GM10266 (cell line): ENCODE data around the gene TIMP3.

ENCODE experiments used
- DNase-seq: peaks from one replicate; pipeline ENCODE4 v3.0.0; 2012; ENCODE audit errors: extremely low spot score
- CTCF ChIP-seq: IDR thresholded peaks from 2 replicates; pipeline ENCODE4 v1.5.1; 2012; ENCODE audit warnings: mild to moderate bottlenecking, low read depth; ENCODE audit not compliant: control insufficient read depth, insufficient read depth; ENCODE audit errors: missing control alignments

The TIMP3 gene

DNA sequence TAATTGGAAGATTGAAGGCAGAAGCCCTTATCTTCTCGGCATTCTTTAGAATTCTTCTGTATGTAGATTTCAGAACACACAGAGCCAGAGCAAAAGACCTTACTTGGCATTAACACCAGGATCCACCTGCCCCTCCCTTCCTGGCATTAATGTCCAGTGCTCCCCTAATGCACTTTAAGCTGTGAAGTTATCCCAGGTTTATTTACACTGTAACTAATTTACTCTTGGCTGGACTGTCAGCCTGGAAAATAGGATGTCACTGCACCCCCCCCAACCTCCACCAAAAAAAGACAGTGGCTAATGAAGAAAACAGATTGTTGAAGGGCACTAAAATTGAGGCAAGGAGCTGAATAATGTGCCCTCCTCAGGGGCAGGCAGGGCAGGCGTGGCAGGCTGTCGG lies 30.1 kb downstream of the TIMP3 start:
- no peak for TF ChIP-seq CTCF
- no peak for DNase-seq

DNA sequence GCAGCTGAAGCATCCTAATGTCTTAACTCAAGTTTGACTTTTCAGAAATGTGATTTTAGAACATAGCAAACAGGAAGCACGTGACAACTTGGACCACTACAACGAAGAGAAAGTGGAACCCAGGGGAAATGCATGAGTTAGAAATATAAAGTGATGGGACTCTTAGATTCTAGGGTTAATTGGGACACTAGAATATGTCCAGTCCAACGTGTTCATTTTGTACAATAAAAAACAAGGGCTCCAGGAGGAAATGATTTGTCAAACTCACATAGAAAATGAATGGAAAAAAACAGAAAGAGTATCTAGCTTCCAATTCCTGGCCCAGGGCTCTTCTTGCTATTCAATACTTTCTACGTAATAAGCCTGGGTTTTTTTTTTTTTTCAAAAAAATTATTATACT lies 30.7 kb downstream of the TIMP3 start:
- DNase-seq, result no peak
- TF ChIP-seq CTCF, result no peak

- peak; percentile 31 for DNase-seq
- TF ChIP-seq CTCF, result peak; percentile 22
Measured at GRCh38 chr22:32836280-32837123, 35.0 kb downstream of the TIMP3 start.

DNA sequence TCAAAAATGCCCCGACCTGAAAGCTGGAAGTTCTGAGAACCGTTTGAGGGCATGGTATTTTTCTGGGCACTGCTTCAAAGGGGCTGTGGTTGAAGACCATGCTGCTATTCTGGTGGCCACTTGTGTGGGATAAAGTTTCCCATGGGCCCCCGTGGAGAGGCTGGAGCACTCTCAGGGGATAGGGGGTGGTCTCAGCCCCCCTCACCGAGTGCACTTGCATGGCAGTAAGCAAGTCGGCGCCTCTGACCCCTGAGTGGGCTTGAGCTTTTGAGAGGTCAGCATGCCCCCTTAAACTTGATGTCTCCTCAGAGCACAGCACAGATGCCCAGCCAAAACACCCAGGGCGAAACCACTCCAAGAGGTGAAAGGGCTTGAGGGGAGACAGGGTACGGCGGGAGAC lies 35.6 kb downstream of the TIMP3 start:
- TF ChIP-seq CTCF, result no peak
- no peak for DNase-seq

GRCh38 chr22:32837803-32838202 lies 36.3 kb downstream of the TIMP3 start:
- DNase-seq, result no peak
- no peak for TF ChIP-seq CTCF

GRCh38 chr22:32839831-32840584 lies 38.5 kb downstream of the TIMP3 start:
- no peak for DNase-seq
- TF ChIP-seq CTCF, result no peak

DNA sequence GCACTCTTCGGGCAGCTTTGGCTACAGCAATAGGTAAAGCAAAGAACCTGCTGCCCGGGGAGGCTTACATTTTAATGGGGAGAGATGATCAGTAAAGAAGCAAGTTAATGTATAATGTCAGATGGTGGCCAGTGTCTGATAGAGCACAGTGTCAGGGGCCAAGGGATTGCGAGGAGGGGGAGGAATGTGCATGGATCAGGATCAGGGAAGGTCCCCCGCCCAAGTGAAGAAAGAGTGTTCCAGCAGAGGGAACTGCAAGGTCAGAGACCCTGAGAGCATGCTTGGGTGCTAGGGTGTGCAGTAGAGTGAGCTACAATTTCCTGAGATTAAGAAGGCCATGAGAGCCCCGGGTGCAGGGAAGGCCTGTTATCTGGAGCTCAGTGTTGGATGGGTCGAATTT lies 39.7 kb downstream of the TIMP3 start:
- no peak for TF ChIP-seq CTCF
- DNase-seq, result no peak
